ENCODE measurements around the gene MAFB. TPM values are rescaled to one million over a fixed set of nuclear protein-coding genes. Genes with fewer than 3 reads are reported as not detected.

Gene MAFB
- total RNA-seq, 1 donor from 2014 or later, result 4.6 TPM

- Mint-ChIP-seq H3K27me3 (ENCODE audit: unreplicated experiment) (peaks cover 13% of the 10 kb centered on the region), H3K9me3 (ENCODE audit: unreplicated experiment) (peaks cover 4% of the 10 kb centered on the region), H3K4me3 (ENCODE audit: unreplicated experiment) (no peak overlapping the region), H3K4me1 (ENCODE audit: low read depth, unreplicated experiment) (peaks cover 2% of the 10 kb centered on the region), H3K27ac (ENCODE audit: unreplicated experiment) (no peak overlapping the region), H3K36me3 (ENCODE audit: unreplicated experiment) (no peaks in the 10 kb centered on the region)
- no peak for DNase-seq
- TF ChIP-seq CTCF (IDR thresholded peaks at IDR 0.05; ENCODE audit: partially characterized antibody, unreplicated experiment), result no peak
Measured at GRCh38 chr20:40675599-40676221, 13.3 kb downstream of the MAFB start.

GRCh38 chr20:40673442-40673841 lies 15.6 kb downstream of the MAFB start:
- Mint-ChIP-seq H3K9me3 (ENCODE audit: unreplicated experiment) (peaks cover 6% of the 10 kb centered on the region), H3K4me1 (ENCODE audit: low read depth, unreplicated experiment) (no peaks in the 10 kb centered on the region), H3K27me3 (ENCODE audit: unreplicated experiment) (peaks cover 11% of the 10 kb centered on the region), H3K4me3 (ENCODE audit: unreplicated experiment) (no peak overlapping the region), H3K36me3 (ENCODE audit: unreplicated experiment) (peaks cover 5% of the 10 kb centered on the region), H3K27ac (ENCODE audit: unreplicated experiment) (no peak overlapping the region)
- no peak for TF ChIP-seq CTCF (IDR thresholded peaks at IDR 0.05; ENCODE audit: partially characterized antibody, unreplicated experiment)
- no peak for DNase-seq

GRCh38 chr20:40672095-40672494 lies 16.9 kb downstream of the MAFB start:
- no peaks in the 10 kb centered on the region for H3K4me1 Mint-ChIP-seq (ENCODE audit: low read depth, unreplicated experiment)
- H3K9me3 Mint-ChIP-seq (ENCODE audit: unreplicated experiment), result peaks cover 6% of the 10 kb centered on the region
- H3K36me3 Mint-ChIP-seq (ENCODE audit: unreplicated experiment), result peaks cover 5% of the 10 kb centered on the region
- TF ChIP-seq CTCF (IDR thresholded peaks at IDR 0.05; ENCODE audit: partially characterized antibody, unreplicated experiment), result no peak
- H3K27me3 Mint-ChIP-seq (ENCODE audit: unreplicated experiment), result peaks cover 5% of the 10 kb centered on the region
- no peak for DNase-seq
- H3K4me3 Mint-ChIP-seq (ENCODE audit: unreplicated experiment), result no peak overlapping the region
- no peak overlapping the region for H3K27ac Mint-ChIP-seq (ENCODE audit: unreplicated experiment)

GRCh38 chr20:40670253-40670652 lies 18.8 kb downstream of the MAFB start:
- no peak overlapping the region for H3K27ac Mint-ChIP-seq (ENCODE audit: unreplicated experiment)
- peaks cover 6% of the 10 kb centered on the region for H3K9me3 Mint-ChIP-seq (ENCODE audit: unreplicated experiment)
- no peak for TF ChIP-seq CTCF (IDR thresholded peaks at IDR 0.05; ENCODE audit: partially characterized antibody, unreplicated experiment)
- H3K27me3 Mint-ChIP-seq (ENCODE audit: unreplicated experiment), result peaks cover 7% of the 10 kb centered on the region
- no peak overlapping the region for H3K4me3 Mint-ChIP-seq (ENCODE audit: unreplicated experiment)
- no peaks in the 10 kb centered on the region for H3K4me1 Mint-ChIP-seq (ENCODE audit: low read depth, unreplicated experiment)
- peaks cover 5% of the 10 kb centered on the region for H3K36me3 Mint-ChIP-seq (ENCODE audit: unreplicated experiment)
- no peak for DNase-seq

GRCh38 chr20:40669692-40670091 lies 19.3 kb downstream of the MAFB start:
- DNase-seq, result no peak
- no peaks in the 10 kb centered on the region for H3K4me1 Mint-ChIP-seq (ENCODE audit: low read depth, unreplicated experiment)
- no peak for TF ChIP-seq CTCF (IDR thresholded peaks at IDR 0.05; ENCODE audit: partially characterized antibody, unreplicated experiment)
- H3K36me3 Mint-ChIP-seq (ENCODE audit: unreplicated experiment), result peaks cover 5% of the 10 kb centered on the region
- H3K27me3 Mint-ChIP-seq (ENCODE audit: unreplicated experiment), result peaks cover 7% of the 10 kb centered on the region
- no peak overlapping the region for H3K4me3 Mint-ChIP-seq (ENCODE audit: unreplicated experiment)
- no peak overlapping the region for H3K27ac Mint-ChIP-seq (ENCODE audit: unreplicated experiment)
- peaks cover 6% of the 10 kb centered on the region for H3K9me3 Mint-ChIP-seq (ENCODE audit: unreplicated experiment)

Measured in glutamatergic neuron (in vitro differentiated cells).